ENCODE results near the gene MMRN2. TPM values are rescaled to one million over a fixed set of nuclear protein-coding genes. Genes with fewer than 3 reads are reported as not detected.

The MMRN2 gene
- total RNA-seq, 2 donors from 2014 or later = 16.8 to 17.4 TPM

- Histone ChIP-seq H3K36me3 (replicated peaks in 1 of 2; ENCODE audit: insufficient read depth in 1 of 2, low read depth in 2 of 2) (no peaks in the 10 kb centered on the region), H3K9me3 (no peaks in the 10 kb centered on the region), H3K4me3 (no peak overlapping the region), H3K4me1 (peaks cover 12% of the 10 kb centered on the region), H3K27me3 (no peaks in the 10 kb centered on the region), H3K27ac (no peak overlapping the region)
- intact Hi-C loops (cut with DNase I) = no loop called here
- TF ChIP-seq CTCF (IDR thresholded peaks at IDR 0.05) (peak in 4 of 7 experiments; percentile 37 to 47 (median 40)), POLR2A (IDR thresholded peaks at IDR 0.05) (no peak)
- WGBS, 2 donors = 39 to 52% methylated on average over 16 to 18 of the region's 18 CpGs
- DNase-seq (peak in 3 of 4 donors; percentile 46 to 62 (median 48)), ATAC-seq (peak; percentile 60)
Measured at GRCh38 chr10:86945361-86946212, 11.8 kb downstream of the MMRN2 start.

- Histone ChIP-seq H3K27ac (no peak overlapping the region), H3K27me3 (no peaks in the 10 kb centered on the region), H3K36me3 (replicated peaks in 1 of 2; ENCODE audit: insufficient read depth in 1 of 2, low read depth in 2 of 2) (no peaks in the 10 kb centered on the region), H3K4me3 (no peak overlapping the region), H3K9me3 (no peaks in the 10 kb centered on the region), H3K4me1 (peaks cover 12% of the 10 kb centered on the region)
- DNase-seq = peak in 1 of 4 donors; percentile 4
- ATAC-seq = no peak
- 86 to 94% methylated on average over 2 to 3 of the region's 3 CpGs for WGBS, 2 donors
- intact Hi-C loops (cut with DNase I) = no loop called here
- TF ChIP-seq POLR2A (IDR thresholded peaks at IDR 0.05) = no peak
Measured at GRCh38 chr10:86944907-86945306, 12.5 kb downstream of the MMRN2 start.

GRCh38 chr10:86944471-86944870, 12.9 kb downstream of the MMRN2 start:
- no peaks in the 10 kb centered on the region for H3K36me3 ChIP-seq (replicated peaks in 1 of 2; ENCODE audit: insufficient read depth in 1 of 2, low read depth in 2 of 2)
- H3K4me1 ChIP-seq = peaks cover 12% of the 10 kb centered on the region
- no peak for DNase-seq
- ATAC-seq = no peak
- intact Hi-C loops (cut with DNase I) = no loop called here
- H3K4me3 ChIP-seq = no peak overlapping the region
- no peaks in the 10 kb centered on the region for H3K27me3 ChIP-seq
- no peak overlapping the region for H3K27ac ChIP-seq
- H3K9me3 ChIP-seq = no peaks in the 10 kb centered on the region
- TF ChIP-seq POLR2A (IDR thresholded peaks at IDR 0.05) (no peak), CTCF (IDR thresholded peaks at IDR 0.05) (no peak)

GRCh38 chr10:86944031-86944419, 13.4 kb downstream of the MMRN2 start:
- no peak for ATAC-seq
- Histone ChIP-seq H3K9me3 (no peaks in the 10 kb centered on the region), H3K36me3 (replicated peaks in 1 of 2; ENCODE audit: insufficient read depth in 1 of 2, low read depth in 2 of 2) (no peaks in the 10 kb centered on the region), H3K4me1 (peaks cover 12% of the 10 kb centered on the region), H3K4me3 (no peak overlapping the region), H3K27ac (no peak overlapping the region), H3K27me3 (no peaks in the 10 kb centered on the region)
- no peak for TF ChIP-seq POLR2A (IDR thresholded peaks at IDR 0.05)
- TF ChIP-seq CTCF (IDR thresholded peaks at IDR 0.05) = no peak
- intact Hi-C loops (cut with DNase I) = no loop called here
- peak in 1 of 4 donors; percentile 6 for DNase-seq
- WGBS, 2 donors = 83 to 93% methylated on average over 4 of the region's 4 CpGs

GRCh38 chr10:86943316-86944030, 13.9 kb downstream of the MMRN2 start:
- Histone ChIP-seq H3K4me3 (no peak overlapping the region), H3K4me1 (peaks cover 12% of the 10 kb centered on the region), H3K36me3 (replicated peaks in 1 of 2; ENCODE audit: insufficient read depth in 1 of 2, low read depth in 2 of 2) (no peaks in the 10 kb centered on the region), H3K9me3 (no peaks in the 10 kb centered on the region), H3K27me3 (no peaks in the 10 kb centered on the region), H3K27ac (no peak overlapping the region)
- no peak for DNase-seq
- intact Hi-C loops (cut with DNase I) = no loop called here
- ATAC-seq = no peak
- TF ChIP-seq POLR2A (IDR thresholded peaks at IDR 0.05) (no peak), CTCF (IDR thresholded peaks at IDR 0.05) (no peak)
- 91 to 93% methylated on average over 29 to 30 of the region's 30 CpGs for WGBS, 2 donors

Data from body of pancreas (tissue), 4 donors.